SK-N-SH (cell line): Measurements from ENCODE around the gene NR6A1.

Source experiments
- CHD2 ChIP-seq: fragments of 150-350 bp; IDR thresholded peaks from 2 replicates; pipeline ENCODE4 v1.6.1; 2018; ENCODE audit warnings: low read length; ENCODE audit not compliant: partially characterized antibody
- MEF2A ChIP-seq: IDR thresholded peaks from 2 replicates; pipeline ENCODE4 v1.4.0; 2012; ENCODE audit warnings: low read depth, borderline replicate concordance
- POLR2AphosphoS5 ChIP-seq: IDR thresholded peaks from 2 replicates; pipeline ENCODE4 v1.6.1; 2012; ENCODE audit warnings: low read depth, low read length
- TF ChIP-seq, protein P1 (sequence below): fragments of 150-350 bp; IDR thresholded peaks from 2 replicates; pipeline ENCODE4 v1.6.1; 2016; ENCODE audit warnings: mild to moderate bottlenecking, low read depth, low read length
- TF ChIP-seq, protein P2 (sequence below): fragments of 200-600 bp; sonication (generic); IDR thresholded peaks from 2 replicates; pipeline ENCODE4 v1.6.1; 2017; ENCODE audit warnings: antibody characterized with exemption, mild to moderate bottlenecking, moderate library complexity

- TF ChIP-seq MEF2A, result no peak
- TF ChIP-seq, protein P1, sequence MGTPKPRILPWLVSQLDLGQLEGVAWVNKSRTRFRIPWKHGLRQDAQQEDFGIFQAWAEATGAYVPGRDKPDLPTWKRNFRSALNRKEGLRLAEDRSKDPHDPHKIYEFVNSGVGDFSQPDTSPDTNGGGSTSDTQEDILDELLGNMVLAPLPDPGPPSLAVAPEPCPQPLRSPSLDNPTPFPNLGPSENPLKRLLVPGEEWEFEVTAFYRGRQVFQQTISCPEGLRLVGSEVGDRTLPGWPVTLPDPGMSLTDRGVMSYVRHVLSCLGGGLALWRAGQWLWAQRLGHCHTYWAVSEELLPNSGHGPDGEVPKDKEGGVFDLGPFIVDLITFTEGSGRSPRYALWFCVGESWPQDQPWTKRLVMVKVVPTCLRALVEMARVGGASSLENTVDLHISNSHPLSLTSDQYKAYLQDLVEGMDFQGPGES, result no peak
- TF ChIP-seq POLR2AphosphoS5, result no peak
- no peak for TF ChIP-seq CHD2
- TF ChIP-seq, protein P2, sequence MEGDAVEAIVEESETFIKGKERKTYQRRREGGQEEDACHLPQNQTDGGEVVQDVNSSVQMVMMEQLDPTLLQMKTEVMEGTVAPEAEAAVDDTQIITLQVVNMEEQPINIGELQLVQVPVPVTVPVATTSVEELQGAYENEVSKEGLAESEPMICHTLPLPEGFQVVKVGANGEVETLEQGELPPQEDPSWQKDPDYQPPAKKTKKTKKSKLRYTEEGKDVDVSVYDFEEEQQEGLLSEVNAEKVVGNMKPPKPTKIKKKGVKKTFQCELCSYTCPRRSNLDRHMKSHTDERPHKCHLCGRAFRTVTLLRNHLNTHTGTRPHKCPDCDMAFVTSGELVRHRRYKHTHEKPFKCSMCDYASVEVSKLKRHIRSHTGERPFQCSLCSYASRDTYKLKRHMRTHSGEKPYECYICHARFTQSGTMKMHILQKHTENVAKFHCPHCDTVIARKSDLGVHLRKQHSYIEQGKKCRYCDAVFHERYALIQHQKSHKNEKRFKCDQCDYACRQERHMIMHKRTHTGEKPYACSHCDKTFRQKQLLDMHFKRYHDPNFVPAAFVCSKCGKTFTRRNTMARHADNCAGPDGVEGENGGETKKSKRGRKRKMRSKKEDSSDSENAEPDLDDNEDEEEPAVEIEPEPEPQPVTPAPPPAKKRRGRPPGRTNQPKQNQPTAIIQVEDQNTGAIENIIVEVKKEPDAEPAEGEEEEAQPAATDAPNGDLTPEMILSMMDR, result no peak
Observed at GRCh38 chr9:124584631-124585030, 186.5 kb downstream of the NR6A1 start.
